GM18873 (cell line): Measurements from ENCODE around the gene AQP6.

Experiments
- ATAC-seq: cut with Tn5 transposase; IDR thresholded peaks from one replicate; pipeline ENCODE4 v1.9.1; 2021; ENCODE audit warnings: mild to moderate bottlenecking, moderate library complexity, moderate number of reproducible peaks; ENCODE audit not compliant: unreplicated experiment, low FRiP score

Gene AQP6

DNA sequence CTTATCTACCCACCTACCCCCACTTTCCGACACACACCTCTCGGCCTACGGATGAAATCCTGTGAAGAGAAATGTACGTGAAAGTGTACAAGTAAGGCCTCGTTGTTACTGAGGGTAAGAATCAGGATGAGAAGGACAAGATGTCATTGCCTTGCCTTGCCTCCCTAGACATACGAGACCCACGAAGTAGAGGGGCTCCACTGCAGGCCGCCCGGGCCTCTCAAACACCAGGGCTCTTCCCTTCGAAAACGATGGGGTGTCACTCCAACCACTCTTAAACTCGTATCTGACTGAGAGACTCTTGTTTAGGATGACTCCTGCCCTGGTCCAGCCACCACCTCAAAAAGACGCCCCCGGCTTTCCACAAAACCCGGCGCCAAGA is 52.0 kb downstream of the AQP6 start:
- no peak for ATAC-seq

DNA sequence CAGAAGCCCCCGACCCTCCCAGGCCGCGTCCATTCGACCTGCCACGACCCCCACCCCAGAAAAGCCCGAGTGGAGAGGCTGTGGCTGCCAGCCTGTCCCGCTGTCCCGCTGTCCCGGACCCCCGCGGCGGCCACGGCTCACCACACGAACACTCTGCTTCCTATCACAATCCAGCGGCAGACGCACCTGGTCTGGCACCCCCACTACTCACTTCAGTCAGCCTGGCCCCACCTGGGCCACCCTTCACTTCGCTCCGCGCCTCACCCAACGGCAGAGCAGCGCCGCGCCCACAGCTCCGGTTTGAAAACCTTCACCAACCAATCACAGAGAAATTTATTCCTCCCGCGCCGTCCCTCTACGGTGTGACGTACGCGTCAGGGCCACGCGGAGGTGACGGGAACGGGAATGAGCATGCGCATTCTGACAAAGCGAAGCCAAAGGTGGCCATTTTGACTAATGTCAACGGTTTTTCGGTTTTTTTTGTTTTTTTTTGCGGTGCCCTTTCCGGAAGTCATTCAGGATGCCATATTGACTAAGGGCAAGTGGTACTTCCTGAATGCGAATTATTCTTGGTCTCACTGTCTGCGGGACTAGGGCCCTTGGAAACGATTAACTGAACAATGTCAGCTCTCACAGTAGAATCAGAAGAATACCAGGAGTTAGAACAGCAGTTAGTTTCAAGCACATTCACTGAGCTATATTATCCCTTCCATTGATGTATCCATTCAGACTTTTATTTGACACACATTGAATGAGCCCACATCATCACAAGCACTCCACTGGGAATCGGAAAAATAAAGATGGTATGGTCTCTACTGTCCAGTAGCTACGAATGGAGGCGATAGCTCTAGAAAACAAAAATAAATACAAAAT is 52.7 kb downstream of the AQP6 start, which contains the start of gene RACGAP1:
TSS of gene RACGAP1 (minus strand) at position 308 of the 873 bp plus-strand sequence. CDS start 8,779 bp downstream, outside the sequence.
- ATAC-seq: peak; percentile 93

DNA sequence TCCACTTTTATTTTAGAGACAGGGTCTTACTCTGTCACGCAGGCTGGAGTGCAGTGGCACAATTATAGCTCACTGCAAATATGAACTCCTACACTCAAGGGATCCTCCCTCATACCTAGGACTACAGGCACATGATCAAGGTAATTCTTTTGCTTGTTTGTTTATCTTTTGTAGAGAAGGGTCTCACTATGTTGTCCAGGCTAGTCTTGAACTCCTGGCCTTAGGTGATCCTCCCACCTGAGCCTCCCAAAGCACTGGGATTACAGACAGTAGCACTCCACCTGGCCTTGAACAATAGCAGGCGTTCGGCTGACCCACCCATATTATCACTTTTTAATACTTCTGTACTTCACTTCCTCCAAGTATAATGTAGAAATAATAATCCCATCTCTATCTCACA is 53.9 kb downstream of the AQP6 start:
- ATAC-seq: no peak
